Coronary artery (tissue), 2 donors: Measurements from ENCODE around the gene SERPING1.

Experiments
- DNase-seq: peaks from one replicate; pipeline ENCODE4 v3.0.0-alpha.2; 2017; ENCODE audit warnings: low spot score
- H3K27ac ChIP-seq, 2 donors: fragments of 200-600 bp; sonication (generic); one replicate each; pipeline ENCODE4 v1.5.1; 2016 to 2019
- H3K4me3 ChIP-seq: fragments of 200-600 bp; sonication (generic); 2 replicates; pipeline ENCODE4 v1.5.1; 2016; ENCODE audit warnings: mild to moderate bottlenecking, moderate library complexity
- TF ChIP-seq, protein P1 (sequence below): fragments of 200-600 bp; sonication (generic); IDR thresholded peaks from one replicate; pipeline ENCODE4 v1.5.1; 2019; ENCODE audit warnings: antibody characterized with exemption

SERPING1 gene

DNA sequence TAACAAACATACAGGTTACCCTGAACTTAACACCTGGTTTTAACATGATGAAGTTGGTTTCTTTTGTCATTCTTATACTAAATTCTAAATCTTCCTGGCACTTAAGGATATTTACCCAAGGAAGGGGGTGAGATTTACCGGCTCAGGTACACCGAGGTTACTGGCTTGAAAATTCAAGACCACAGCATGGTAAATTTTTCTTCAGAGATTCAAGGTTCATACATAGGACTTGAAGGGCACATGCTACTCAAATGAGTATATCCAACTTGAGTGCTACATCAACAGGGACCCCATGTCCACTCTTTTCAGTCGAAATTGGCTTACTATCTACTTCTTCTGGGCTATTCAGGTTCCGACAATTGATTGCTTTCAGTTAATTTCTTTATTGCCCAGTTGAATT lies 12.7 kb downstream of the SERPING1 start:
- no peak for DNase-seq
- H3K27ac ChIP-seq, result no peak overlapping the region
- no peak overlapping the region for H3K4me3 ChIP-seq
- TF ChIP-seq, protein P1, sequence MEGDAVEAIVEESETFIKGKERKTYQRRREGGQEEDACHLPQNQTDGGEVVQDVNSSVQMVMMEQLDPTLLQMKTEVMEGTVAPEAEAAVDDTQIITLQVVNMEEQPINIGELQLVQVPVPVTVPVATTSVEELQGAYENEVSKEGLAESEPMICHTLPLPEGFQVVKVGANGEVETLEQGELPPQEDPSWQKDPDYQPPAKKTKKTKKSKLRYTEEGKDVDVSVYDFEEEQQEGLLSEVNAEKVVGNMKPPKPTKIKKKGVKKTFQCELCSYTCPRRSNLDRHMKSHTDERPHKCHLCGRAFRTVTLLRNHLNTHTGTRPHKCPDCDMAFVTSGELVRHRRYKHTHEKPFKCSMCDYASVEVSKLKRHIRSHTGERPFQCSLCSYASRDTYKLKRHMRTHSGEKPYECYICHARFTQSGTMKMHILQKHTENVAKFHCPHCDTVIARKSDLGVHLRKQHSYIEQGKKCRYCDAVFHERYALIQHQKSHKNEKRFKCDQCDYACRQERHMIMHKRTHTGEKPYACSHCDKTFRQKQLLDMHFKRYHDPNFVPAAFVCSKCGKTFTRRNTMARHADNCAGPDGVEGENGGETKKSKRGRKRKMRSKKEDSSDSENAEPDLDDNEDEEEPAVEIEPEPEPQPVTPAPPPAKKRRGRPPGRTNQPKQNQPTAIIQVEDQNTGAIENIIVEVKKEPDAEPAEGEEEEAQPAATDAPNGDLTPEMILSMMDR, result no peak

- DNase-seq, result no peak
- TF ChIP-seq, protein P1, result no peak
- Histone ChIP-seq H3K27ac (no peak overlapping the region), H3K4me3 (no peak overlapping the region)
These were observed 16.8 kb downstream of the SERPING1 start for GRCh38 chr11:57614234-57614772.

GRCh38 chr11:57615308-57615707 lies 17.8 kb downstream of the SERPING1 start:
- TF ChIP-seq, protein P1, result no peak
- no peak for DNase-seq
- Histone ChIP-seq H3K4me3 (no peak overlapping the region), H3K27ac (no peak overlapping the region)

- TF ChIP-seq, protein P1, result no peak
- DNase-seq, result no peak
- H3K27ac ChIP-seq, result no peak overlapping the region
- no peak overlapping the region for H3K4me3 ChIP-seq
These were observed 19.1 kb downstream of the SERPING1 start for GRCh38 chr11:57616595-57616994.

- H3K27ac ChIP-seq, result no peak overlapping the region
- no peak for DNase-seq
- TF ChIP-seq, protein P1, result no peak
- H3K4me3 ChIP-seq, result no peak overlapping the region
These were observed 21.0 kb downstream of the SERPING1 start for GRCh38 chr11:57618438-57618837.

DNA sequence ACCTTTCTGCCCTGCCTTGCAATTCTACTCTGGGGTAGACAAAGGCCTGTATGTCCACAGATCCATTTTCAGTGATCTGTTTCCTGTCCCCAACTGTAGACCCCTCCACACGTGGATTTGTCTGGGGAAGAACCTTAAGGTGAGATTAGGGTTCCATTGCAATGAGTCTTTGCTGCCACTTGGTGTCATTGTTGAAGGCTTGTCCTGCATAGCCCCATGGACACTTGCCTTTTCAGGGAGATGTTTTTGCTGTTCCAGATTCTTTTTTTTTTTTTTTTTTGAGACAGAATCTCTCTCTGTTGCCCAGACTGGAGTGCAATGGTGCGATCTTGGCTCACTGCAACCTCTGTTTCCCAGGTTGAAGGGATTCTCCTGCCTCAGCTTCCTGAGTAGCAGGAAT lies 21.8 kb downstream of the SERPING1 start:
- Histone ChIP-seq H3K27ac (no peak overlapping the region), H3K4me3 (no peak overlapping the region)
- DNase-seq, result no peak
- TF ChIP-seq, protein P1, result no peak

DNA sequence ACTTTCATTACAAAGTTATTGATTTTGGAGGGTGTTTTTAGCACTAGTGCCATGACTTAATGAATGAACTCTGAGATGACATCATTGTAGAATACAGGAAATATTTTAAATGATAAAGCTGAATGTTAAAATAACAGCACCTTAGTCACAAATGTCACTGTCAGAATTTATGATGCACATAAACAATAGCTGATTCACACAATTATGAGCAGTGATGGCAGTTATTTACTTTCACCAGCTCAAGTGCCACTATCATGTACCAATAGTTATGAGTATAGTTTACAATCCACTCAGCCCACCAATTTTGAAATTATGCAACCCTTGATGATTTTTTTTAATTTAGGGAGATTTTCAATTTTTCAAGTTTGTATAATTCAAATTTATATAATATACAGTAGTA lies 23.0 kb downstream of the SERPING1 start:
- TF ChIP-seq, protein P1, result no peak
- no peak overlapping the region for H3K27ac ChIP-seq
- H3K4me3 ChIP-seq, result no peak overlapping the region
- no peak for DNase-seq
